Right atrium auricular region (tissue), 2 donors: ENCODE results near the gene DCDC2B. TPM values are rescaled to one million over a fixed set of nuclear protein-coding genes. Genes with fewer than 3 reads are reported as not detected.

Experiments
- DNase-seq: peaks from one replicate; pipeline ENCODE4 v3.0.0-alpha.2; 2019; ENCODE audit warnings: low spot score
- H3K27ac ChIP-seq, 2 donors: fragments of 200-600 bp; sonication (generic); 1 replicate in 1 of 2; 2 replicates in 1 of 2; pipeline ENCODE4 v1.5.1; 2016 to 2019
- H3K27me3 ChIP-seq, 2 donors: fragments of 200-600 bp; sonication (generic); one replicate each; pipeline versions ENCODE4 v1.5.1 to v1.6.0; 2017 to 2019
- H3K36me3 ChIP-seq: fragments of 200-600 bp; sonication (generic); one replicate; pipeline ENCODE4 v1.5.1; 2016
- H3K4me1 ChIP-seq, 2 donors: fragments of 200-600 bp; sonication (generic); one replicate each; pipeline versions ENCODE4 v1.5.1 to v1.6.0; 2017 to 2019
- H3K4me3 ChIP-seq, 2 donors: fragments of 200-600 bp; sonication (generic); 1 replicate in 1 of 2; 2 replicates in 1 of 2; pipeline ENCODE4 v1.5.1; 2017 to 2019; ENCODE audit warnings: mild to moderate bottlenecking in 1 of 2, moderate library complexity in 1 of 2
- H3K9me3 ChIP-seq, 2 donors: fragments of 200-600 bp; sonication (generic); one replicate each; pipeline ENCODE4 v1.5.1; 2019
- CTCF ChIP-seq, 2 donors: fragments of 200-600 bp; sonication (generic); IDR thresholded peaks; one replicate each; pipeline ENCODE4 v1.5.1; 2019; ENCODE audit warnings: antibody characterized with exemption in 2 of 2
- total RNA-seq, 2 donors: library from RNA; depleted of rRNA; stranded (reverse); fragments of >200 nt; gene quantifications; one replicate each; pipeline ENCODE4 v1.1.0, GENCODE V29; 2016

DCDC2B gene
- total RNA-seq, 2 donors from 2014 or later: not detected

GRCh38 chr1:32223683-32224082, 14.8 kb downstream of the DCDC2B start:
- peak in 1 of 2 donors; percentile 15 for TF ChIP-seq CTCF (IDR thresholded peaks at IDR 0.05)
- DNase-seq: no peak
- Histone ChIP-seq H3K4me1 (peaks cover 0 to 32% of the 10 kb centered on the region in 2 donors), H3K27ac (peak overlapping the region; percentile 87 to 92), H3K36me3 (peaks cover 48% of the 10 kb centered on the region), H3K4me3 (no peak overlapping the region), H3K27me3 (no peaks in the 10 kb centered on the region), H3K9me3 (no peaks in the 10 kb centered on the region)

GRCh38 chr1:32224285-32224684, 15.4 kb downstream of the DCDC2B start:
- H3K27ac ChIP-seq: no peak overlapping the region
- H3K4me1 ChIP-seq: peaks cover 0 to 32% of the 10 kb centered on the region in 2 donors
- no peak overlapping the region for H3K4me3 ChIP-seq
- peaks cover 54% of the 10 kb centered on the region for H3K36me3 ChIP-seq
- DNase-seq: no peak
- TF ChIP-seq CTCF (IDR thresholded peaks at IDR 0.05): no peak
- no peaks in the 10 kb centered on the region for H3K27me3 ChIP-seq
- no peaks in the 10 kb centered on the region for H3K9me3 ChIP-seq

- Histone ChIP-seq H3K27me3 (no peaks in the 10 kb centered on the region), H3K4me3 (no peak overlapping the region), H3K4me1 (peaks cover 0 to 6% of the 10 kb centered on the region in 2 donors), H3K27ac (no peak overlapping the region), H3K9me3 (no peaks in the 10 kb centered on the region), H3K36me3 (peaks cover 81% of the 10 kb centered on the region)
- no peak for TF ChIP-seq CTCF (IDR thresholded peaks at IDR 0.05)
- DNase-seq: no peak
Observed at GRCh38 chr1:32228771-32229170, 19.9 kb downstream of the DCDC2B start.

GRCh38 chr1:32231843-32232432, 23.0 kb downstream of the DCDC2B start:
- Histone ChIP-seq H3K27me3 (no peaks in the 10 kb centered on the region), H3K9me3 (no peaks in the 10 kb centered on the region), H3K27ac (no peak overlapping the region), H3K36me3 (peaks cover 50% of the 10 kb centered on the region), H3K4me1 (no peaks in the 10 kb centered on the region), H3K4me3 (no peak overlapping the region)
- DNase-seq: no peak
- TF ChIP-seq CTCF (IDR thresholded peaks at IDR 0.05): no peak

- peaks cover 43% of the 10 kb centered on the region for H3K36me3 ChIP-seq
- H3K9me3 ChIP-seq: no peaks in the 10 kb centered on the region
- no peaks in the 10 kb centered on the region for H3K4me1 ChIP-seq
Observed at GRCh38 chr1:32232558-32233304, 23.8 kb downstream of the DCDC2B start.

More at GRCh38 chr1:32232558-32233304, 23.8 kb downstream of the DCDC2B start:
- TF ChIP-seq CTCF (IDR thresholded peaks at IDR 0.05): no peak
- H3K27ac ChIP-seq: no peak overlapping the region
- DNase-seq: no peak
- H3K4me3 ChIP-seq: no peak overlapping the region
- H3K27me3 ChIP-seq: no peaks in the 10 kb centered on the region
